ENCODE data around the gene GLRA2.

- no peak for TF ChIP-seq CTCF (IDR thresholded peaks at IDR 0.05; ENCODE audit: borderline replicate concordance, extremely low read depth, low read length, poor library complexity, severe bottlenecking)
- no peak for TF ChIP-seq EZH2 (IDR thresholded peaks at IDR 0.05; ENCODE audit: borderline replicate concordance, low read depth, low read length, severe bottlenecking)
These were observed 21.2 kb upstream of the GLRA2 start for GRCh38 chrX:14508025-14508690.
